Osteoblast (primary cell): ENCODE measurements around the gene EIF4E1B. TPM values are rescaled to one million over a fixed set of nuclear protein-coding genes. Genes with fewer than 3 reads are reported as not detected.

Experiments used
- DNase-seq: peaks from one replicate; pipeline ENCODE4 v3.0.0; 2011; ENCODE audit warnings: low spot score, mixed read lengths; ENCODE audit not compliant: insufficient read length; ENCODE audit errors: missing footprints
- H2AFZ ChIP-seq: 2 replicates; pipeline ENCODE4 v1.6.0; 2011; ENCODE audit warnings: mild to moderate bottlenecking, low read length
- H3K27ac ChIP-seq: 2 replicates; pipeline ENCODE4 v1.5.1; 2011; ENCODE audit warnings: mild to moderate bottlenecking, low read depth, low read length, moderate library complexity
- H3K27me3 ChIP-seq: 2 replicates; pipeline ENCODE4 v1.6.0; 2012; ENCODE audit warnings: mild to moderate bottlenecking, control low read depth, inconsistent platforms, low read length, moderate library complexity; ENCODE audit not compliant: insufficient read depth
- H3K36me3 ChIP-seq: 2 replicates; pipeline ENCODE4 v1.5.1; 2011; ENCODE audit warnings: mild to moderate bottlenecking, low read length, control low read depth, moderate library complexity; ENCODE audit not compliant: insufficient read depth
- H3K4me1 ChIP-seq: 2 replicates; pipeline ENCODE4 v1.5.1; 2011; ENCODE audit warnings: mild to moderate bottlenecking, low read length, control low read depth, moderate library complexity; ENCODE audit not compliant: insufficient read depth
- H3K4me2 ChIP-seq: 2 replicates; pipeline ENCODE4 v1.6.0; 2011; ENCODE audit warnings: mild to moderate bottlenecking, low read length; ENCODE audit not compliant: insufficient read depth
- H3K4me3 ChIP-seq: fragments of 200-600 bp; sonication (generic); 3 replicates; pipeline ENCODE4 v1.5.1; 2012; ENCODE audit warnings: mild to moderate bottlenecking, low read length, inconsistent platforms; ENCODE audit not compliant: insufficient read depth
- H3K79me2 ChIP-seq: 2 replicates; pipeline ENCODE4 v1.6.0; 2012; ENCODE audit warnings: mild to moderate bottlenecking, low read length, control low read depth, inconsistent platforms; ENCODE audit not compliant: insufficient read depth
- H3K9me3 ChIP-seq: 2 replicates; pipeline ENCODE4 v1.5.1; 2011; ENCODE audit warnings: low read depth, low read length, control low read depth
- H4K20me1 ChIP-seq: 2 replicates; pipeline ENCODE4 v1.6.0; 2012; ENCODE audit warnings: mild to moderate bottlenecking, low read length, control low read depth; ENCODE audit not compliant: insufficient read depth
- CTCF ChIP-seq: IDR thresholded peaks from 2 replicates; pipeline ENCODE4 v1.5.1; 2011; ENCODE audit warnings: mild to moderate bottlenecking, low read depth, low read length, moderate library complexity; ENCODE audit errors: extremely low read depth
- total RNA-seq: library from RNA; depleted of rRNA; stranded (reverse); fragments of >200 nt; gene quantifications from 2 replicates; pipeline ENCODE4 v1.2.3, GENCODE V29; 2012

Gene EIF4E1B
- total RNA-seq, 1 donor = not detected

DNA sequence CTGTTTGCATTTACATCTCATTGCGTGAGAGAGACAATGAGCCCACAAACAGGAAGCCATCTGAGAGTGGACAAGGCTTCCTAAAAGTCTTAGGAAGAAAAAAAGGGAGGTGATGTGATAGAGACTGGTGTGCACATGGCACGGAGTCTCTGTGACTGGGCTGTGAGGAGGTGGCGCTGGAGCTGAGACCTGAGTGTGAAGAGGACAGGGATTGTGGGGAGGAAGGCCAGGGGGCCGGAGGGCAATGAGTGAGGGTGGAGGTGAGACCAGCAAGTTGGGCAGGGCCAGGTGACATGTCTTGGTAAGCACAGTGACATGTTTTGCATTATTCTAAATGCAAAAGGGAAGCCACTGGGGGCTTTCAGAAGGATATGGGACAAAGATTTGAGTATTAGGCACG is 61.9 kb downstream of the EIF4E1B start:
- Histone ChIP-seq H3K9me3 (peaks cover 4% of the 10 kb centered on the region), H3K4me2 (no peak overlapping the region), H3K4me1 (no peaks in the 10 kb centered on the region), H3K79me2 (no peaks in the 10 kb centered on the region), H4K20me1 (no peaks in the 10 kb centered on the region), H3K27me3 (peaks cover 70% of the 10 kb centered on the region), H3K27ac (no peak overlapping the region), H3K4me3 (no peak overlapping the region), H3K36me3 (no peaks in the 10 kb centered on the region), H2AFZ (no peak overlapping the region)
- no peak for DNase-seq
- TF ChIP-seq CTCF = no peak

DNA sequence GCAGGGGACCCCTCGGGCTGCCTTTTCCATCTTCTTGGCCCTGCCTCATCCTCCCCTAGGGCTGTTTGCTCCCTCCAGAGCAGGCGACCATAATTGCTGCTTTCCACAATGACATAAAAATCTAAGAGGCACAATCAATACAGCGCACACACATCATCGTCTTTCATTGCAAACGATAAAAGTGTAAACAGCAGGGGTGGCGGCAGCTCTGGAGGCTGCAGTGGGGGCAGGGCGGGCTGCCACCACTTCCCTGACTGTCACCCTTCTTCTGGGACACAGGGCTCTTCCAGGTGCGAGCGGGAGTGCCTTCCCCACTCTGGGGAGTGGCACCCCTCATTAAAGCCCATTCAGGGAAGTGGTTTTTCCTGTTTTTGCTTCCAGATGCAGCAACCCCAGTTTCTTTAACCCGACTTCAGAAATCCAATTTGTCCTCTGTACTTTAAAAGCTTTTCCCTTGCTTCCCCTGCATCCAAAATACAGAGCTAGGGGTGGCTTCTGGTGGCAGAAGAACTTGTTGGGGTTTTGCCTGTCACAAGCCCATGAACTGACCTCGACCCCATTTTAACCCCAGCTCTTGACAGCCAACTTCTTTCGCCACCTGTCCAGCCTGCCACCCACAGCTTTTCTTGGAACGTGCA is 62.5 kb downstream of the EIF4E1B start:
- Histone ChIP-seq H3K36me3 (no peaks in the 10 kb centered on the region), H2AFZ (no peak overlapping the region), H4K20me1 (no peaks in the 10 kb centered on the region), H3K79me2 (no peaks in the 10 kb centered on the region), H3K27me3 (peaks cover 75% of the 10 kb centered on the region), H3K4me2 (no peak overlapping the region), H3K27ac (no peak overlapping the region), H3K4me3 (no peak overlapping the region), H3K4me1 (no peaks in the 10 kb centered on the region), H3K9me3 (no peaks in the 10 kb centered on the region)
- no peak for DNase-seq
- no peak for TF ChIP-seq CTCF

- H3K36me3 ChIP-seq = no peaks in the 10 kb centered on the region
- no peaks in the 10 kb centered on the region for H3K9me3 ChIP-seq
- TF ChIP-seq CTCF = no peak
- H2AFZ ChIP-seq = no peak overlapping the region
- DNase-seq = no peak
- H3K4me2 ChIP-seq = no peak overlapping the region
- no peaks in the 10 kb centered on the region for H3K79me2 ChIP-seq
- no peaks in the 10 kb centered on the region for H4K20me1 ChIP-seq
- no peak overlapping the region for H3K27ac ChIP-seq
- no peak overlapping the region for H3K4me3 ChIP-seq
- peaks cover 78% of the 10 kb centered on the region for H3K27me3 ChIP-seq
- no peaks in the 10 kb centered on the region for H3K4me1 ChIP-seq
These were observed 63.0 kb downstream of the EIF4E1B start for GRCh38 chr5:176693477-176693851.

- H3K27me3 ChIP-seq = peaks cover 79% of the 10 kb centered on the region
- no peaks in the 10 kb centered on the region for H3K9me3 ChIP-seq
These were observed 63.7 kb downstream of the EIF4E1B start for GRCh38 chr5:176694146-176694545.

More at GRCh38 chr5:176694146-176694545, 63.7 kb downstream of the EIF4E1B start:
- Histone ChIP-seq H3K79me2 (no peaks in the 10 kb centered on the region), H3K4me2 (no peak overlapping the region), H3K4me3 (no peak overlapping the region), H3K4me1 (no peaks in the 10 kb centered on the region), H4K20me1 (no peaks in the 10 kb centered on the region), H3K27ac (no peak overlapping the region), H2AFZ (no peak overlapping the region), H3K36me3 (no peaks in the 10 kb centered on the region)
- no peak for TF ChIP-seq CTCF
- DNase-seq = no peak
